ENCODE measurements around the gene FBXL17. TPM values are rescaled to one million over a fixed set of nuclear protein-coding genes. Genes with fewer than 3 reads are reported as not detected.

Gene FBXL17
- polyA plus RNA-seq, 2 of the 4 experiments (the other 2 are of a cell fraction), result 8.7 to 9.1 TPM

GRCh38 chr5:108384741-108385140 lies 2.8 kb upstream of the FBXL17 start:
- POLR2A ChIA-PET, result no interaction called here
- ATAC-seq, result no peak

GRCh38 chr5:108382784-108383330 lies 959 bp upstream of the FBXL17 start:
- DNase-seq (ENCODE audit: low read depth in 1 of 2, low spot score in 1 of 2) (peak in 1 of 2 experiments; percentile 5), ATAC-seq (no peak), FAIRE-seq (no peak)
- Histone ChIP-seq H3K4me3 (peak overlapping the region; percentile 84), H3K27ac (peak overlapping the region; percentile 95 to 97), H3K9me3 (no peaks in the 10 kb centered on the region), H3K4me2 (peak overlapping the region; percentile 98), H3K4me1 (peaks cover 17% of the 10 kb centered on the region)
- ChIA-PET CTCF (interaction anchor here (0.6 to 1.5 kb wide), 2 partner anchors 37 to 84 kb away, joined by 3 read pairs; no protein-coding TSS in a partner anchor), POLR2A (interaction anchor here (0.7 to 1.1 kb wide), 3 partner anchors 37 to 810 kb away, joined by 3 read pairs; no protein-coding TSS in a partner anchor)
- 24% methylated on average over 9 of the region's 9 CpGs for WGBS (ENCODE audit: missing lambda C conversion rate)
- TF ChIP-seq SMC3 (IDR thresholded peaks at IDR 0.05), result no peak
- no peak for TF ChIP-seq ELK1 (IDR thresholded peaks at IDR 0.05; ENCODE audit: low read depth, low read length)
- no peak for TF ChIP-seq CBX2 (IDR thresholded peaks at IDR 0.05; ENCODE audit: borderline replicate concordance, low read depth)
- TF ChIP-seq HOXB5 (CRISPR knock-in tag; IDR thresholded peaks at IDR 0.05), result no peak
- no peak for TF ChIP-seq POLR2AphosphoS2 (conservative IDR thresholded peaks at IDR 0.05; ENCODE audit: low read length)
- TF ChIP-seq FOSL2 (IDR thresholded peaks at IDR 0.05), result no peak
- TF ChIP-seq FOSL2 (CRISPR knock-in tag; IDR thresholded peaks at IDR 0.05), result no peak
- no peak for TF ChIP-seq NPAS2 (CRISPR knock-in tag; IDR thresholded peaks at IDR 0.05; ENCODE audit: borderline replicate concordance)
- no peak for TF ChIP-seq ZSCAN20 (CRISPR knock-in tag; IDR thresholded peaks at IDR 0.05)
- TF ChIP-seq RAD21 (conservative IDR thresholded peaks at IDR 0.05 in 1 of 2, IDR thresholded peaks at IDR 0.05 in 1 of 2), result no peak
- TF ChIP-seq ATOH8 (CRISPR knock-in tag; IDR thresholded peaks at IDR 0.05; ENCODE audit: low read depth), result no peak
- no peak for TF ChIP-seq HMGXB4 (CRISPR knock-in tag; IDR thresholded peaks at IDR 0.05; ENCODE audit: borderline replicate concordance)
- TF ChIP-seq MAFK (IDR thresholded peaks at IDR 0.05; ENCODE audit: partially characterized antibody), result no peak
- TF ChIP-seq RNF2 (IDR thresholded peaks at IDR 0.05; ENCODE audit: borderline replicate concordance, low read depth), result no peak
- no peak for TF ChIP-seq MAZ (IDR thresholded peaks at IDR 0.05; ENCODE audit: borderline replicate concordance, low read depth, low read length)
- TF ChIP-seq JUNB (IDR thresholded peaks at IDR 0.05), result no peak
- no peak for TF ChIP-seq ESRRA (IDR thresholded peaks at IDR 0.05; ENCODE audit: borderline replicate concordance, low read length)
- no peak for TF ChIP-seq POLR2A (IDR thresholded peaks at IDR 0.05; ENCODE audit: low read length)
- no peak for TF ChIP-seq HEYL (CRISPR knock-in tag; IDR thresholded peaks at IDR 0.05)

More at GRCh38 chr5:108384741-108385140, 2.8 kb upstream of the FBXL17 start:
- no peak for TF ChIP-seq EHF (CRISPR knock-in tag; IDR thresholded peaks at IDR 0.05)
- no peak for TF ChIP-seq JUN (IDR thresholded peaks at IDR 0.05)
- TF ChIP-seq CHD2 (IDR thresholded peaks at IDR 0.05; ENCODE audit: low read length, partially characterized antibody), result no peak
- no peak for TF ChIP-seq ATOH8 (CRISPR knock-in tag; IDR thresholded peaks at IDR 0.05; ENCODE audit: low read depth)
- no peak for TF ChIP-seq NPAS2 (CRISPR knock-in tag; IDR thresholded peaks at IDR 0.05; ENCODE audit: borderline replicate concordance)
- no peak for TF ChIP-seq POLR2AphosphoS2 (conservative IDR thresholded peaks at IDR 0.05; ENCODE audit: low read length)
- TF ChIP-seq ESRRA (IDR thresholded peaks at IDR 0.05; ENCODE audit: borderline replicate concordance, low read length), result no peak
- no peak for TF ChIP-seq RAD21 (conservative IDR thresholded peaks at IDR 0.05 in 1 of 2, IDR thresholded peaks at IDR 0.05 in 1 of 2)
- TF ChIP-seq BHLHE40 (IDR thresholded peaks at IDR 0.05; ENCODE audit: low read depth, low read length), result no peak
- TF ChIP-seq JUNB (IDR thresholded peaks at IDR 0.05), result no peak
- TF ChIP-seq HOXB13 (CRISPR knock-in tag; IDR thresholded peaks at IDR 0.05; ENCODE audit: low read depth), result no peak
- no peak for TF ChIP-seq FOSB (CRISPR knock-in tag; IDR thresholded peaks at IDR 0.05)
- TF ChIP-seq ELK1 (IDR thresholded peaks at IDR 0.05; ENCODE audit: low read depth, low read length), result no peak
- no peak for TF ChIP-seq KDM1A (IDR thresholded peaks at IDR 0.05; ENCODE audit: low read depth)
- H3K4me3 ChIP-seq, result no peak overlapping the region
- H3K27ac ChIP-seq, result no peak overlapping the region
- no peak for FAIRE-seq
- peaks cover 11% of the 10 kb centered on the region for H3K4me1 ChIP-seq
- no peaks in the 10 kb centered on the region for H3K9me3 ChIP-seq
- no peak for DNase-seq (ENCODE audit: low read depth in 1 of 2, low spot score in 1 of 2)
- WGBS (ENCODE audit: missing lambda C conversion rate), result 90% methylated on average over 1 of the region's 1 CpG
- no peak overlapping the region for H3K4me2 ChIP-seq
- CTCF ChIA-PET, result interaction anchor here (1.3 kb wide), 1 partner anchor 124 kb away, joined by 4 read pairs; no protein-coding TSS in a partner anchor

Data from A549 (cell line).